Prostate gland (tissue), 2 donors: ENCODE measurements around the gene CIART. TPM values are rescaled to one million over a fixed set of nuclear protein-coding genes. Genes with fewer than 3 reads are reported as not detected.
A peak's percentile ranks its signal among the peaks of the same experiment; 100 is the strongest.

ENCODE experiments used
- DNase-seq: peaks from one replicate; pipeline ENCODE4 v3.0.0-alpha.2; 2019; ENCODE audit warnings: low spot score
- H3K27ac ChIP-seq, 2 donors: fragments of 200-600 bp; sonication (generic); 2 replicates each; pipeline ENCODE4 v1.5.1; 2017 to 2019
- H3K27me3 ChIP-seq: fragments of 200-600 bp; sonication (generic); replicated peaks from 2 replicates; pipeline ENCODE4 v1.5.1; 2019; ENCODE audit not compliant: insufficient read depth
- H3K36me3 ChIP-seq, 2 donors: fragments of 200-600 bp; sonication (generic); 1 replicate in 1 of 2; 2 replicates in 1 of 2; pipeline versions ENCODE4 v1.5.1 to v1.8.1; 2017 to 2019
- H3K4me1 ChIP-seq: fragments of 200-600 bp; sonication (generic); replicated peaks from 2 replicates; pipeline ENCODE4 v1.5.1; 2019
- H3K4me3 ChIP-seq, 2 donors: fragments of 200-600 bp; sonication (generic); 2 replicates each; pipeline ENCODE4 v1.5.1; 2017 to 2019
- H3K9me3 ChIP-seq: fragments of 200-600 bp; sonication (generic); 2 replicates; pipeline ENCODE4 v1.5.1; 2017
- CTCF ChIP-seq, 4 experiments: fragments of 200-600 bp in 2 of 4; fragments of 450-650 bp in 2 of 4; sonication (generic) in 2 of 4; IDR thresholded peaks; 1 replicate in 3 of 4; 2 replicates in 1 of 4; pipeline ENCODE4 v1.5.1; 2016 to 2019; ENCODE audit warnings: antibody characterized with exemption in 4 of 4, mild to moderate bottlenecking in 2 of 4, moderate library complexity in 2 of 4
- POLR2A ChIP-seq: fragments of 450-650 bp; IDR thresholded peaks from one replicate; pipeline ENCODE4 v1.6.1; 2016; ENCODE audit warnings: antibody characterized with exemption, mild to moderate bottlenecking
- POLR2AphosphoS5 ChIP-seq: sonication (generic); formaldehyde crosslinking; IDR thresholded peaks from one replicate; pipeline ENCODE4 v1.6.1; 2017; ENCODE audit warnings: antibody characterized with exemption
- WGBS: methylation state at CpG from one replicate; pipeline ENCODE4 v1.1.5; 2018; 5-methylcytosine and 5-hydroxymethylcytosine counted together
- intact Hi-C: fragments of 100-400 bp; cut with DNase I; formaldehyde crosslinking; loops from one replicate; pipeline ENCODE4 v1.14.2; 2022
- total RNA-seq, 2 donors: library from RNA; depleted of rRNA; stranded (reverse); fragments of >200 nt; gene quantifications; one replicate each; pipeline ENCODE4 v1.1.0, GENCODE V29; 2016

The CIART gene
- total RNA-seq, 2 donors from 2014 or later, result 6.9 to 10.1 TPM

- Histone ChIP-seq H3K27ac (no peak overlapping the region), H3K4me3 (no peak overlapping the region), H3K4me1 (no peaks in the 10 kb centered on the region), H3K9me3 (no peaks in the 10 kb centered on the region), H3K36me3 (no peaks in the 10 kb centered on the region), H3K27me3 (no peaks in the 10 kb centered on the region)
- DNase-seq, result no peak
- 85% methylated on average over 4 of the region's 4 CpGs for WGBS
- no peak for TF ChIP-seq POLR2AphosphoS5
- no peak for TF ChIP-seq POLR2A
- no peak for TF ChIP-seq CTCF (IDR thresholded peaks at IDR 0.05)
- intact Hi-C loops, result no loop called here
Measured at GRCh38 chr1:150288822-150289221, 6.5 kb downstream of the CIART start.

- H3K27me3 ChIP-seq, result no peaks in the 10 kb centered on the region
- H3K4me1 ChIP-seq, result no peaks in the 10 kb centered on the region
- no peaks in the 10 kb centered on the region for H3K9me3 ChIP-seq
- H3K4me3 ChIP-seq, result peak within 1 kb of the TSS; percentile 51 to 60
- intact Hi-C loops, result no loop called here
- H3K36me3 ChIP-seq, result no peaks in the 10 kb centered on the region
- peak; percentile 46 for TF ChIP-seq POLR2A
- TF ChIP-seq POLR2AphosphoS5, result peak; percentile 90
- peak in 1 of 4 experiments; percentile 20 for TF ChIP-seq CTCF (IDR thresholded peaks at IDR 0.05)
- peak; percentile 80 for DNase-seq
- 6% methylated on average over 43 of the region's 43 CpGs for WGBS
- H3K27ac ChIP-seq, result peak within 1 kb of the TSS; percentile 55 to 77
Measured at GRCh38 chr1:150293433-150294253, 11.3 kb downstream of the CIART start, which contains the start of gene MRPS21. TSS of gene MRPS21 (plus strand) at chr1:150293861. CDS start at chr1:150294367, 506 bp downstream.

- no peak for DNase-seq
- Histone ChIP-seq H3K4me1 (no peaks in the 10 kb centered on the region), H3K4me3 (no peak overlapping the region), H3K27ac (no peak overlapping the region), H3K27me3 (no peaks in the 10 kb centered on the region), H3K36me3 (no peaks in the 10 kb centered on the region), H3K9me3 (no peaks in the 10 kb centered on the region)
- WGBS, result 95% methylated on average over 2 of the region's 2 CpGs
- intact Hi-C loops, result no loop called here
- TF ChIP-seq POLR2A (no peak), CTCF (IDR thresholded peaks at IDR 0.05) (no peak), POLR2AphosphoS5 (no peak)
Measured at GRCh38 chr1:150295476-150295875, 13.1 kb downstream of the CIART start.

GRCh38 chr1:150299716-150300115, 17.4 kb downstream of the CIART start:
- TF ChIP-seq POLR2A (no peak), CTCF (IDR thresholded peaks at IDR 0.05) (no peak), POLR2AphosphoS5 (no peak)
- Histone ChIP-seq H3K4me3 (no peak overlapping the region), H3K4me1 (no peaks in the 10 kb centered on the region), H3K9me3 (no peaks in the 10 kb centered on the region), H3K36me3 (no peaks in the 10 kb centered on the region), H3K27me3 (no peaks in the 10 kb centered on the region), H3K27ac (no peak overlapping the region)
- DNase-seq, result no peak
- intact Hi-C loops, result no loop called here
- 95% methylated on average over 3 of the region's 3 CpGs for WGBS

GRCh38 chr1:150302338-150302737, 20.0 kb downstream of the CIART start:
- intact Hi-C loops, result no loop called here
- TF ChIP-seq POLR2A (no peak), POLR2AphosphoS5 (no peak), CTCF (IDR thresholded peaks at IDR 0.05) (no peak)
- 73% methylated on average over 6 of the region's 6 CpGs for WGBS
- Histone ChIP-seq H3K36me3 (no peaks in the 10 kb centered on the region), H3K9me3 (no peaks in the 10 kb centered on the region), H3K4me1 (no peaks in the 10 kb centered on the region), H3K27ac (no peak overlapping the region), H3K4me3 (no peak overlapping the region), H3K27me3 (no peaks in the 10 kb centered on the region)
- DNase-seq, result no peak
